Measurements from ENCODE around the gene EIPR1. TPM values are rescaled to one million over a fixed set of nuclear protein-coding genes. Genes with fewer than 3 reads are reported as not detected.

EIPR1 gene
- polyA plus RNA-seq, 1 donor (not counting 4 experiments of a cell fraction or from before 2014, with no cell fraction given), result 44.3 TPM

DNA sequence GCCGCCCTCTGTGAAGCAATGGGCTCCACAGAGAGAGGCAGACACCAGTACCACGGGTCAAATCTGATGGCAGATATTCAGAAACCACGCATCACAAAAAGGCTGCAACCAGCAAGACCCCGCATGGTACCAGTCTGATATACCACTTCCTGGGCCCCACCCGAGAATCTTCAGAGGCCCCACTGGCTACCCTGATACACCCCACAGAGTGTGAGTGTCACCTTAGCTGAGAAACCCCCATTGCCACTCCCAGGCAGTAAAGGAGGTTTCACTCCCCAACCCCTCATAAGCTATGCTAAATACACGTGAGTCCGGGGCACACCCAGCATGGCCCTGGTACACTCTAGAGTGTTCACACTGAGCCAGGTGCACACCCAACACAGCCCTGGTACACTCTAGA lies 160.0 kb downstream of the EIPR1 start:
- dilution Hi-C loops (cut with MboI; ENCODE audit: extremely low pct_ligation_motif_present, low sequenced_read_pairs), result no loop called here

DNA sequence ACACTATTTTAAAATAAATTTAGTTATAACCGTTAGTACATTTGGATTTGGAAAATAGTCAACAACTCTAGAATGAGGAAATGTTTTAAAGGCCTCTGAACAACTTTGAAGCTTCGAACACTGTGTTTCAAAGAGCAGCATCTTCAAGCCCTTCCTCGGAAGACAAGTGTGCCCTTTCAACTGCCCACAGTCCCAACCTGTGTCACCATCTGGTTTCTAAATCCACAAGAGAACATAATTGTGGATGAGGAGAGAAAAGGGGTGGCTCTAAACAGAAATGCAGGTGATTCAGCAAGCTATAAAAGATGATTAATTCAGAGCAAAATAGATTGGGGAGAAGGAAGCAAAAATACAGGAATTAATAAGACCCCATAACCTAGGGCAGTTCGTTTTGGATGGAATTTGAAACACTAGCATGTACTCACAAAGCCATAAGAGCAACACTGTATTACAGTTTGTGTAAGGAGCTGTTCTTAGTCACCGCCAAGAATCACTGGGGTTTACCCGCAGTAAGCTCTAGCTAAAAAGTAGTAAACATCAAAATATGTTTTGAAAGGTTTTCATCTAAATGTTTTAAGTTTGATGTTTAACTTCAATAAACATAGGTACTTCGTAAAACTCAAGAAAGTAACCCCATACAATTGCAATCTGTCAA lies 160.7 kb downstream of the EIPR1 start:
- no peak for TF ChIP-seq CTCF (optimal IDR thresholded peaks at IDR 0.05 in 1 of 3, IDR thresholded peaks at IDR 0.05 in 1 of 3, conservative IDR thresholded peaks at IDR 0.05 in 1 of 3; ENCODE audit: extremely low read depth in 1 of 3, insufficient read depth in 2 of 3, low read length in 3 of 3)
- no peak for TF ChIP-seq EZH2 (IDR thresholded peaks at IDR 0.05; ENCODE audit: low read length)
- Histone ChIP-seq H3K9me1 (ENCODE audit: control insufficient read depth, extremely low read depth, insufficient read depth, low read length) (peaks cover 3% of the 10 kb centered on the region), H3K36me3 (ENCODE audit: control insufficient read depth in 2 of 2, extremely low read depth in 1 of 2, insufficient read depth in 2 of 2, low read length in 2 of 2) (no peaks in the 10 kb centered on the region), H3K4me2 (ENCODE audit: control insufficient read depth, extremely low read depth, insufficient read depth, low read depth, low read length) (no peak overlapping the region), H3K27me3 (ENCODE audit: control insufficient read depth, extremely low read depth, insufficient read depth, low read length) (no peaks in the 10 kb centered on the region), H3K4me3 (ENCODE audit: control insufficient read depth in 2 of 3, extremely low read depth in 1 of 3, insufficient read depth in 2 of 3, low read depth in 1 of 3, low read length in 3 of 3) (no peak overlapping the region), H3K9ac (ENCODE audit: control insufficient read depth, extremely low read depth, insufficient read depth, low read length) (no peak overlapping the region), H3K9me3 (ENCODE audit: control insufficient read depth, low read depth, low read length) (peaks cover 4% of the 10 kb centered on the region), H3K79me2 (ENCODE audit: control insufficient read depth, insufficient read depth, low read length) (peaks cover 11% of the 10 kb centered on the region), H3K4me1 (ENCODE audit: control insufficient read depth, extremely low read depth, insufficient read depth, low read length) (no peaks in the 10 kb centered on the region), H3K27ac (ENCODE audit: control insufficient read depth, insufficient read depth, low read length) (no peak overlapping the region), H2AFZ (ENCODE audit: control insufficient read depth, low read length) (no peak overlapping the region), H4K20me1 (ENCODE audit: control insufficient read depth, extremely low read depth, insufficient read depth, low read length) (no peaks in the 10 kb centered on the region)
- DNase-seq (ENCODE audit: low read depth, low spot score) (no peak), FAIRE-seq (no peak)
- dilution Hi-C loops (cut with MboI; ENCODE audit: extremely low pct_ligation_motif_present, low sequenced_read_pairs), result no loop called here

More for the DNA sequence above, 160.0 kb downstream of the EIPR1 start:
- peaks cover 4% of the 10 kb centered on the region for H3K9me3 ChIP-seq (ENCODE audit: control insufficient read depth, low read depth, low read length)
- H3K4me1 ChIP-seq (ENCODE audit: control insufficient read depth, extremely low read depth, insufficient read depth, low read length), result no peaks in the 10 kb centered on the region
- H3K4me3 ChIP-seq (ENCODE audit: control insufficient read depth in 2 of 3, extremely low read depth in 1 of 3, insufficient read depth in 2 of 3, low read depth in 1 of 3, low read length in 3 of 3), result no peak overlapping the region
- no peaks in the 10 kb centered on the region for H4K20me1 ChIP-seq (ENCODE audit: control insufficient read depth, extremely low read depth, insufficient read depth, low read length)
- peaks cover 3% of the 10 kb centered on the region for H3K9me1 ChIP-seq (ENCODE audit: control insufficient read depth, extremely low read depth, insufficient read depth, low read length)
- H3K79me2 ChIP-seq (ENCODE audit: control insufficient read depth, insufficient read depth, low read length), result peaks cover 11% of the 10 kb centered on the region
- TF ChIP-seq CTCF (optimal IDR thresholded peaks at IDR 0.05 in 1 of 3, IDR thresholded peaks at IDR 0.05 in 1 of 3, conservative IDR thresholded peaks at IDR 0.05 in 1 of 3; ENCODE audit: extremely low read depth in 1 of 3, insufficient read depth in 2 of 3, low read length in 3 of 3), result no peak
- no peaks in the 10 kb centered on the region for H3K36me3 ChIP-seq (ENCODE audit: control insufficient read depth in 2 of 2, extremely low read depth in 1 of 2, insufficient read depth in 2 of 2, low read length in 2 of 2)
- DNase-seq (ENCODE audit: low read depth, low spot score) (no peak), FAIRE-seq (no peak)
- H3K9ac ChIP-seq (ENCODE audit: control insufficient read depth, extremely low read depth, insufficient read depth, low read length), result no peak overlapping the region
- no peak overlapping the region for H3K4me2 ChIP-seq (ENCODE audit: control insufficient read depth, extremely low read depth, insufficient read depth, low read depth, low read length)
- no peak overlapping the region for H2AFZ ChIP-seq (ENCODE audit: control insufficient read depth, low read length)
- H3K27ac ChIP-seq (ENCODE audit: control insufficient read depth, insufficient read depth, low read length), result no peak overlapping the region
- H3K27me3 ChIP-seq (ENCODE audit: control insufficient read depth, extremely low read depth, insufficient read depth, low read length), result no peaks in the 10 kb centered on the region
